OCI-LY7 (cell line): ENCODE results near the gene PPM1B.

Source experiments
- EZH2phosphoT487 ChIP-seq: fragments of 200-600 bp; sonication (generic); IDR thresholded peaks from 2 replicates; pipeline ENCODE4 v1.6.1; 2018; ENCODE audit warnings: low read depth, borderline replicate concordance, mild to moderate bottlenecking, mixed run types, antibody characterized with exemption, low read length, moderate library complexity, mixed read lengths
- TF ChIP-seq, protein P1 (sequence below): fragments of 200-600 bp; sonication (generic); conservative IDR thresholded peaks from 2 replicates; pipeline ENCODE4 v1.5.1; 2014; ENCODE audit warnings: mild to moderate bottlenecking, antibody characterized with exemption, low read length, moderate library complexity, mixed read lengths

DNA sequence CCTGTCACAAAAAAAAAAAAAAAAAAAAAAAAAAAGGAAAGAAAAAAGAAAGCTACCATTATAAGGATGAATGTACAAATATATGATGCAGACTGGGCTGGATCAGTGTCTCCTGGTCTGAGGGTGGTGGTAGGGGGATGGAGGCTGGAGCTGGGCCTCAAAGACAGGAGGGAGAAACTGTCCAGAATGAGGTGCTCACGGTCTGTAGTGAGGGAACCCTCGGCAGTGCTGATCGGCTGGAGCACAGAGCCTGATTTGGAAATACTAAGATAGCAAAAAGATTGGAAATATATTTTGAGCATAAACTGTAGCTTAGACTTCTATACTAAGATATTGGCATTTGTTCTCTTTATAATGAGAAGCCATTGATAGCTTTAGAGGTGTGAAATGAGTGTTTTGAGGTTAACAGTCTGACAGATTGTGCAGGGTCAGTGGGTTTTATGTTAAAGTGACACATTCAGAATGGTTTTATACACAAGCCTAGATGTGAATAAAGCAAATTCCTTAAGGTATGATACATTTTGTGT is 98.7 kb downstream of the PPM1B start:
- TF ChIP-seq, protein P1, sequence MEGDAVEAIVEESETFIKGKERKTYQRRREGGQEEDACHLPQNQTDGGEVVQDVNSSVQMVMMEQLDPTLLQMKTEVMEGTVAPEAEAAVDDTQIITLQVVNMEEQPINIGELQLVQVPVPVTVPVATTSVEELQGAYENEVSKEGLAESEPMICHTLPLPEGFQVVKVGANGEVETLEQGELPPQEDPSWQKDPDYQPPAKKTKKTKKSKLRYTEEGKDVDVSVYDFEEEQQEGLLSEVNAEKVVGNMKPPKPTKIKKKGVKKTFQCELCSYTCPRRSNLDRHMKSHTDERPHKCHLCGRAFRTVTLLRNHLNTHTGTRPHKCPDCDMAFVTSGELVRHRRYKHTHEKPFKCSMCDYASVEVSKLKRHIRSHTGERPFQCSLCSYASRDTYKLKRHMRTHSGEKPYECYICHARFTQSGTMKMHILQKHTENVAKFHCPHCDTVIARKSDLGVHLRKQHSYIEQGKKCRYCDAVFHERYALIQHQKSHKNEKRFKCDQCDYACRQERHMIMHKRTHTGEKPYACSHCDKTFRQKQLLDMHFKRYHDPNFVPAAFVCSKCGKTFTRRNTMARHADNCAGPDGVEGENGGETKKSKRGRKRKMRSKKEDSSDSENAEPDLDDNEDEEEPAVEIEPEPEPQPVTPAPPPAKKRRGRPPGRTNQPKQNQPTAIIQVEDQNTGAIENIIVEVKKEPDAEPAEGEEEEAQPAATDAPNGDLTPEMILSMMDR, result no peak
- no peak for TF ChIP-seq EZH2phosphoT487
